Gastrocnemius medialis (tissue), 4 donors: ENCODE data around the gene KMT2B.

ENCODE experiments used
- POLR2A ChIP-seq, 2 donors: fragments of 450-650 bp; IDR thresholded peaks; one replicate each; pipeline ENCODE4 v1.6.1; 2017; ENCODE audit warnings: antibody characterized with exemption in 2 of 2, mild to moderate bottlenecking in 2 of 2, moderate library complexity in 2 of 2
- TF ChIP-seq, protein P1 (sequence below), 5 experiments: fragments of 450-650 bp in 3 of 5; fragments of 200-600 bp in 2 of 5; sonication (generic) in 2 of 5; IDR thresholded peaks in 4 of 5; conservative IDR thresholded peaks in 1 of 5; 1 replicate in 4 of 5; 2 replicates in 1 of 5; pipeline ENCODE4 v1.5.1; 2016 to 2019; ENCODE audit warnings: antibody characterized with exemption in 5 of 5, mild to moderate bottlenecking in 3 of 5, moderate library complexity in 3 of 5

- TF ChIP-seq, protein P1, sequence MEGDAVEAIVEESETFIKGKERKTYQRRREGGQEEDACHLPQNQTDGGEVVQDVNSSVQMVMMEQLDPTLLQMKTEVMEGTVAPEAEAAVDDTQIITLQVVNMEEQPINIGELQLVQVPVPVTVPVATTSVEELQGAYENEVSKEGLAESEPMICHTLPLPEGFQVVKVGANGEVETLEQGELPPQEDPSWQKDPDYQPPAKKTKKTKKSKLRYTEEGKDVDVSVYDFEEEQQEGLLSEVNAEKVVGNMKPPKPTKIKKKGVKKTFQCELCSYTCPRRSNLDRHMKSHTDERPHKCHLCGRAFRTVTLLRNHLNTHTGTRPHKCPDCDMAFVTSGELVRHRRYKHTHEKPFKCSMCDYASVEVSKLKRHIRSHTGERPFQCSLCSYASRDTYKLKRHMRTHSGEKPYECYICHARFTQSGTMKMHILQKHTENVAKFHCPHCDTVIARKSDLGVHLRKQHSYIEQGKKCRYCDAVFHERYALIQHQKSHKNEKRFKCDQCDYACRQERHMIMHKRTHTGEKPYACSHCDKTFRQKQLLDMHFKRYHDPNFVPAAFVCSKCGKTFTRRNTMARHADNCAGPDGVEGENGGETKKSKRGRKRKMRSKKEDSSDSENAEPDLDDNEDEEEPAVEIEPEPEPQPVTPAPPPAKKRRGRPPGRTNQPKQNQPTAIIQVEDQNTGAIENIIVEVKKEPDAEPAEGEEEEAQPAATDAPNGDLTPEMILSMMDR (IDR thresholded peaks at IDR 0.05 in 4 of 5, conservative IDR thresholded peaks at IDR 0.05 in 1 of 5): no peak
- no peak for TF ChIP-seq POLR2A (IDR thresholded peaks at IDR 0.05)
Measured at GRCh38 chr19:35670686-35671085, 47.1 kb upstream of the KMT2B start.
